Psoas muscle (tissue), 8 donors: ENCODE measurements around the gene TLE2. TPM values are rescaled to one million over a fixed set of nuclear protein-coding genes. Genes with fewer than 3 reads are reported as not detected.

ENCODE experiments used
- ATAC-seq, 4 donors: fragments of 200-7000 bp; cut with Tn5 transposase; one replicate each; pipeline ENCODE4 v1.9.1; 2020; ENCODE audit warnings: moderate library complexity in 3 of 4, mild to moderate bottlenecking in 2 of 4
- DNase-seq, 2 donors: peaks; one replicate each; pipeline ENCODE4 v3.0.0-alpha.2; 2020
- H3K27ac ChIP-seq: fragments of 200-600 bp; one replicate; pipeline ENCODE4 v1.8.0; 2022
- H3K27me3 ChIP-seq, 3 donors: fragments of 200-600 bp in 1 of 3; one replicate each; pipeline versions ENCODE4 v1.6.1 to v1.8.0; 2013 to 2022; ENCODE audit warnings: low read length in 2 of 3, mild to moderate bottlenecking in 2 of 3, moderate library complexity in 1 of 3; ENCODE audit not compliant: insufficient read depth in 3 of 3
- H3K36me3 ChIP-seq, 2 donors: fragments of 200-600 bp in 1 of 2; one replicate each; pipeline versions ENCODE4 v1.6.1 to v1.8.0; 2013 to 2022; ENCODE audit warnings: low read depth in 1 of 2, mild to moderate bottlenecking in 1 of 2, moderate library complexity in 1 of 2; ENCODE audit not compliant: insufficient read depth in 1 of 2
- H3K4me1 ChIP-seq: fragments of 200-600 bp; one replicate; pipeline ENCODE4 v1.8.0; 2022
- H3K4me3 ChIP-seq: fragments of 200-600 bp; one replicate; pipeline ENCODE4 v1.8.0; 2022; ENCODE audit warnings: mild to moderate bottlenecking
- H3K9me3 ChIP-seq: fragments of 200-600 bp; one replicate; pipeline ENCODE4 v1.8.0; 2022
- WGBS, 3 donors: extraction: QIAGEN DNeasy Blood & Tissue Kit; methylation state at CpG; one replicate each; pipeline versions ENCODE4 v1.1.6 to v1.1.7; 2013; 5-methylcytosine and 5-hydroxymethylcytosine counted together
- intact Hi-C, 2 donors: fragments of 100-400 bp; cut with DNase I; formaldehyde crosslinking; loops; one replicate each; pipeline versions ENCODE4 v1.11.0 to v1.14.2; 2022
- polyA plus RNA-seq, 3 donors: library from polyadenylated mRNA; stranded (reverse); fragments of 200-250 nt; gene quantifications; one replicate each; pipeline ENCODE4 v1.2.3, GENCODE V29; 2013
- total RNA-seq, 4 donors: library from RNA; stranded (reverse); fragmentation: NEBNext Ultra II Directional in 2 of 4; extraction: Animal tissue kit (Norgen Biotek cat#: 25700) in 2 of 4; gene quantifications; one replicate each; pipeline versions ENCODE4 v1.2.1 to v1.2.4, GENCODE V29; 2021 to 2023
- TF ChIP-seq, protein P1 (sequence below): fragments of 200-600 bp; IDR thresholded peaks from one replicate; pipeline ENCODE4 v1.8.0; 2022; ENCODE audit warnings: antibody characterized with exemption
- donor health status: healthy with polysubstance abuse.
- donor health status: DM: no; HTN: no; CAD: no; lungs with moderate emphysema.
- donor health status: Bipolar disorder and iron deficiency.
- donor health status: healthy.
- donor health status: DM: yes; HTN: yes; CAD: no.
- donor health status: DM: no; HTN: no; CAD: no.
- donor health status: DM: no; HTN: no; CAD: no.
- donor health status: DM: yes; HTN: yes; CAD: no.

The TLE2 gene
- total and polyA plus RNA-seq, 7 donors, result 23.5 to 42.5 (median 33.6) TPM

DNA sequence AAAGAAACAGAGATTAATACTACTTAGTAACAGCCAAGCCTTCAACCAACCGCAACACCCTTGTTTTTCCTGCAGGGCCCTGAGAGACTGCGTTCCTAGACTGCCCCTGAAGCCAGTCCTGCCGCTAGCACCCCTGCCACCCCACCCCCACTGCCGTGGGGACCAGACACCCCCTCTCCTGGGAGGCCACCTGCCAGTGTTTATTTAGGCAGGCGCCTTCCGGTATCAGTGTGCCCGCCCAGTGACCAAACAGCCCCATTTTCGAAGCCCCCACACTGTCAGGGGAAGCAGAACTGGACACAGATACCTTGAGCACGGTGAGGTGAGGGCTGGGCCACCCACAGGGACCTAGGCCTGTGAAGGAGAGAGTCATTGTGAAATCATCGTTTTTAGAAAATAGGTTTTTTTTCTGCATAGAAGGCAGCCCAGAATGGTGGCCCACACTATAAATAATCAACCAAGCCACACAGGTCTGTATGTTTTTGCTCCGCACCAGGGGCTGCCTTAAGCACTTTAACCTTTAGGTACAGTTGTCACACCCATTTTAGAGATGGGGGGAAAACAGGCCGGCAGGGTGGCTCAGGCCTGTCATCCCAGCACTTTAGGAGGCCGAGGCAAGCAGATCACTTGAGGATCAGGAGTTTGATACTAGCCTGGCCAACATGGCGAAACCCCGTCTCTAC lies 36.7 kb upstream of the TLE2 start:
- WGBS, 3 donors, result 77 to 86% (median 80%) methylated on average over 15 of the region's 15 CpGs
- TF ChIP-seq, protein P1, sequence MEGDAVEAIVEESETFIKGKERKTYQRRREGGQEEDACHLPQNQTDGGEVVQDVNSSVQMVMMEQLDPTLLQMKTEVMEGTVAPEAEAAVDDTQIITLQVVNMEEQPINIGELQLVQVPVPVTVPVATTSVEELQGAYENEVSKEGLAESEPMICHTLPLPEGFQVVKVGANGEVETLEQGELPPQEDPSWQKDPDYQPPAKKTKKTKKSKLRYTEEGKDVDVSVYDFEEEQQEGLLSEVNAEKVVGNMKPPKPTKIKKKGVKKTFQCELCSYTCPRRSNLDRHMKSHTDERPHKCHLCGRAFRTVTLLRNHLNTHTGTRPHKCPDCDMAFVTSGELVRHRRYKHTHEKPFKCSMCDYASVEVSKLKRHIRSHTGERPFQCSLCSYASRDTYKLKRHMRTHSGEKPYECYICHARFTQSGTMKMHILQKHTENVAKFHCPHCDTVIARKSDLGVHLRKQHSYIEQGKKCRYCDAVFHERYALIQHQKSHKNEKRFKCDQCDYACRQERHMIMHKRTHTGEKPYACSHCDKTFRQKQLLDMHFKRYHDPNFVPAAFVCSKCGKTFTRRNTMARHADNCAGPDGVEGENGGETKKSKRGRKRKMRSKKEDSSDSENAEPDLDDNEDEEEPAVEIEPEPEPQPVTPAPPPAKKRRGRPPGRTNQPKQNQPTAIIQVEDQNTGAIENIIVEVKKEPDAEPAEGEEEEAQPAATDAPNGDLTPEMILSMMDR, result no peak
- Histone ChIP-seq H3K27ac (no peak overlapping the region), H3K4me1 (peaks cover 16% of the 10 kb centered on the region), H3K27me3 (no peaks in the 10 kb centered on the region), H3K4me3 (no peak overlapping the region), H3K36me3 (no peaks in the 10 kb centered on the region), H3K9me3 (no peaks in the 10 kb centered on the region)
- DNase-seq (no peak), ATAC-seq (no peak)
- intact Hi-C loops, result no loop called here

DNA sequence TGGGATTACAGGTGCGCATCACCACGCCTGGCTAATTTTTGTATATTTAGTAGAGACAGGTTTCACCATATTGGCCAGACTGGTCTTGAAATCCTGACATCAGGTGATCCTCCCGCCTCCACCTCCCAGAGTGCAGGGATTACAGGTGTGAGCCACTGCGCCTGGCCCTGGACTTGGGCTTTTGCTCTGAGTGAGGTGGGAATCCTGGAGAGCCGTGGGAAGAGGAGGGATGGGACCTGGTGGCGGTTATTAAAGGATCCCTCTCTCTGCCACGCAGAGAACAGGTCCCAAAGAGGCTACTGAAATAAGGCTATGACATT lies 34.9 kb upstream of the TLE2 start:
- TF ChIP-seq, protein P1, result no peak
- ATAC-seq (no peak), DNase-seq (no peak)
- H3K27me3 ChIP-seq, result no peaks in the 10 kb centered on the region
- peaks cover 0 to 16% of the 10 kb centered on the region in 2 donors for H3K36me3 ChIP-seq
- H3K4me3 ChIP-seq, result no peak overlapping the region
- intact Hi-C loops, result no loop called here
- no peaks in the 10 kb centered on the region for H3K9me3 ChIP-seq
- no peak overlapping the region for H3K27ac ChIP-seq
- peaks cover 17% of the 10 kb centered on the region for H3K4me1 ChIP-seq
- WGBS, 3 donors, result 96 to 97% (median 96%) methylated on average over 7 of the region's 7 CpGs

DNA sequence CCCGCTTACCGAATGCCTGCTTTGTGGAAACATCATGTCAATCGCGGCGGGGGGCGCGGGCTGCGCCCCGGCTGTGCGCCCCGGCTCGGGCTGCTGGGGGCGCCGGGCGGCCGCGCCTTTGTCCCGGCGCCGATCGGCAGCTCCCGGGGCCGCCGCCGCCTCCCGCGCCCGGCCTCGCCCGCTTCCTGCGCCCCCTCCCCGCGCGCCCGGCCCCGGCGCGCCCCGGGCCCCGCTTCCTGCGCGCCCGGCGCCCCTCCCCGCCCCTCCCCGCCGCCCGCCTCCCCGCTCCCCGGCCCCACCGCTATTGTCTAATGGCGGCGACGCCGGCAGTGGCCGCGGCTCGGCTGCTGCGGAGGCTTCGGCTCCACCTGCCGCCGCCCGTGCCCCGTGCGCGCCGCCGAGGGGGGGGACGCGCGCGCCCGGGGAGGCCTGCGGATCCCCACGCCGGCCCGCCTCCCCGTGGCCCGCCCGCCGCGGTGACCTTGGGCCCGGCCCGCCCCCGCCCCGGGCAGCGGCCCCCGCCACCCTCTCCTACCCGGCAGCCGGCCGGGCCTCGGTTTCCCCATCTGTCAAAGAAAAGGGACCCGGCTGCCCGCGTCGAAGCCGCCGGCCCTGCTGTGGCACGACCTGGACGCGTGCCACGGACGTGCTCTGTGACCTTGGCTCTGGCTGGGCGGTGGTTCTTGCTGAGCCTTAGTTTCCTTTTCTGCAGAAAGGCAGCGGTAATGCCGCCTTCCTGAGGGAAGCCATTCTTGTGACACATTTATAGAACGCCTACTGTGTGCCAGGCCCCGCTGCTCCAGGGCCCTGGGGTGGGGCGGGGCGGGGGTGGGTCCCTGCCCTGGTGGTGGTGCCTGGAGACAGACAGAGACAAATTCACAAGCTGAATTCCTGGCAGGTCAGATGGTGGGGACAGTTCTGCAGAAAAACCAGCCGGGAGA lies 33.4 kb upstream of the TLE2 start, which contains the start of gene TLE5:
TSS of gene TLE5 (minus strand) at position 331 of the 941 bp plus-strand sequence. CDS start at position 36, 295 bp downstream.
- DNase-seq (peak; percentile 75 to 86), ATAC-seq (peak; percentile 71 to 80 (median 76))
- Histone ChIP-seq H3K27ac (peak within 1 kb of the TSS; percentile 85), H3K36me3 (peaks cover 4 to 24% of the 10 kb centered on the region in 2 donors), H3K4me3 (peak within 1 kb of the TSS; percentile 79), H3K27me3 (no peaks in the 10 kb centered on the region), H3K4me1 (peaks cover 23% of the 10 kb centered on the region), H3K9me3 (no peaks in the 10 kb centered on the region)
- intact Hi-C loops, result no loop called here
- 1 to 5% (median 1%) methylated on average over 20 to 100 of the region's 111 CpGs for WGBS, 3 donors
- TF ChIP-seq, protein P1, result no peak

DNA sequence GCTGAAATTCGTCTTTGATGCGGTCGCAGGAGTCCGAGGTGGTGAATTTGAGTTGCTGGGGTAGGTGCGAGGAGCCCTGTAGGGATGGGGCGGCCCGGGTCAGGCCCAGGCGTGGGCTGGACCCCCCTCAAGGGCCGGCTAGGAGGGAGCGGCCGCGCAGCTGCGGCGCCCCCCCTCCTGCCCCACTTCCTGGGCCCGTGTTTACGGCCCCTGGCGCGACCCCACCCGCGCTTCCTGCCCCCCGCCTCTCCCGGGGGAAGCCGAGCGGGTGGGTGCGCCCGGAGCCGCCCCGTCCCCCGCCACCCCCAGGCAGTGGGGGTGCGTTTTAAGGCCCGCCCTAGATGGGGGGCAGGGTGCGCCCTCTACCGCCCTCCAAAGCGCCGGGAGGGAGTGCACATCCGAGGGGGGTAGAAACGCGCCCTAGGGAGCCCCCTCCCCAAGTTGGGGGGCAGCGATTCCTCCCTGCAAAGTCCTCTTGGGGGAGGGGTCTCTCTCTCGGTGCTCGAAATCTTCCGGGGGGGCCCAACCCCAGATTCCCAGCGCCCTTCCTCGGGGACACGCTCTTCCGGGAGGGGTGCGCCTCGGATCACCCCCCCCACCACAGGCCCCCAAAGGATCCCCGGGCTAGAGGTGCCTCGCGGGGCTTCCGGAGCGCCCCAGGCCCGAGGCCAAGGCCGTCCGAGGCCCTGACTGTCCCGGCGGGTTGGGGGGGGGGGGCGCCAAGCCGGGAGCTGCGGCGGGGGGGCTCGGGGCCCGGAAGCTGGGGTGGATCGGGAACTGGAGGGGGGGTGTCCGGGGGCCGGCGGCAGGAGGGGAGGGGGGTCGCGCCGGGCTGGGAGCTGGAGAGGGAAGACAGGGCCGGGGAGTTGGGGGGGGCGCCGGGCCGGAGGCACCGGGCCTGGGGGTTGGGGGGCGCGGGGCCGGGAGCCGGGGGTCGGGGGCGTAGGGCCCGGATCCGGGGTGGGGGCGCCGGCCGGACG lies 32.4 kb upstream of the TLE2 start:
- H3K36me3 ChIP-seq, result peaks cover 4 to 26% of the 10 kb centered on the region in 2 donors
- H3K4me3 ChIP-seq, result peak overlapping the region; percentile 79
- peak overlapping the region; percentile 85 for H3K27ac ChIP-seq
- DNase-seq (peak; percentile 67 to 84), ATAC-seq (peak; percentile 18 to 48 (median 36))
- 2 to 13% (median 5%) methylated on average over 32 to 86 of the region's 88 CpGs for WGBS, 3 donors
- H3K4me1 ChIP-seq, result peaks cover 30% of the 10 kb centered on the region
- H3K9me3 ChIP-seq, result no peaks in the 10 kb centered on the region
- TF ChIP-seq, protein P1, result no peak
- intact Hi-C loops, result no loop called here
- H3K27me3 ChIP-seq, result no peaks in the 10 kb centered on the region
